NK-92 treated with Interleukin-12 subunit alpha and Interleukin-12 subunit beta, amount 100 ng/mL, for 24 hours (cell line): ENCODE measurements around the gene GRAP.

Experiments used
- DNase-seq: peaks from one replicate; lab custom pipeline; 2025; lab: John Stamatoyannopoulos, UW

GRAP gene

DNA sequence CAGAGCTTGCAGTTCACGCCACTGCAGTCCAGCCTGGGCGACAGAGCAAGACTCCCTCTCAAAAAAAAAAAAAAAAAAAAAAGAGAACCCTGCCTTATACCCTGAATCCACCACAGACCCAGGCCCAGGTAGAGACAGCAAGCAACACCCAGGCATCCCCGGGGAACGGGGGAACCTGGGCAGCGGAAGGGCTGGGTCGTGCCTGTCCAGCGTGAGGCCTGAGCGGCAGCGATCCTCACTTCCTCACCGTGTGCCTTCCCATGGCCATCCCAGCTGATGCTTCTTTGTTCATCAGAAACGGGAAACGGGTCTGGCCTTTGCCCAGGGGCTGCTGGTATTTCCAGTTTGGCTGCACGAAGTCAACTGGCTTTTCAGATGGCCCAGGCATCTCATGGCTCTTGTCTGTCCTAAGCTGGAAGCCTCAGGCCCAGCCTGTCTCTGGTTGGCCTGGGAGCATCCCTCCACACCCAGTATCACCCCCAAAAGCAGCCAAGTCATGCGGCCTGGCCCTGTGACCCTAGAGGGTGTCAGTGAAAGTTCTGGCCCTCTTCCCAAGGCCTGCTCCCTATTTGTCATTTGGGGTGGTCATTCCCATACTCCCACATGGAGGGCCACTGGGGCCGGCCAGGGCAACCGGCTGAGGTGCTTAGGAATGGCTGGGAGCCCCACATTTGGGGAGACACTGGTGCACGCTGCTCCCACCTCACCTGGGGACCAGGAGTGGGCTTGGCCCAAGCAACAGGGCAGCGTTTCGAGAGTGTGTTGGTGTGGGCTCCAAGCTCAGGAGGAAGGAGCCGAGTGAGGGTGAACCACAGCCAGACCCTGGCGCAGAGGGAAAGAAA lies 62.3 kb downstream of the GRAP start:
- DNase-seq: no peak

GRCh38 chr17:18981642-18982424 lies 64.9 kb downstream of the GRAP start:
- no peak for DNase-seq

DNA sequence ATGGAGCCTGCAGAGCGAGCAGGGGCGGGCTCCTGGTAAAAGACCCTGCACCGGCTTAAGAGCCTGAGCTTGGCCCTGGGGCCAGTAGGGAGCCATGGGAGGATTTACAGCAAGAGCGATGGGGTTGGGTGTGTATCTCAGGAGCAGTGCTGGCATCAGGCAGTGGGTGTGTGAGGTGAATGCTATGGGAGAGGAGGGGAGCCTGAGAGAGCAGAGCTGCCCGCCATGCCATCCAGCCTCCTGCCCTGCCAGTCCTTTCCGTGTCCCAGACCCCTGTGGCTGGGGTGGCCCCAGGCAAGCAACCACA lies 65.5 kb downstream of the GRAP start:
- DNase-seq: no peak

GRCh38 chr17:18980682-18981334 lies 65.9 kb downstream of the GRAP start:
- DNase-seq: no peak

DNA sequence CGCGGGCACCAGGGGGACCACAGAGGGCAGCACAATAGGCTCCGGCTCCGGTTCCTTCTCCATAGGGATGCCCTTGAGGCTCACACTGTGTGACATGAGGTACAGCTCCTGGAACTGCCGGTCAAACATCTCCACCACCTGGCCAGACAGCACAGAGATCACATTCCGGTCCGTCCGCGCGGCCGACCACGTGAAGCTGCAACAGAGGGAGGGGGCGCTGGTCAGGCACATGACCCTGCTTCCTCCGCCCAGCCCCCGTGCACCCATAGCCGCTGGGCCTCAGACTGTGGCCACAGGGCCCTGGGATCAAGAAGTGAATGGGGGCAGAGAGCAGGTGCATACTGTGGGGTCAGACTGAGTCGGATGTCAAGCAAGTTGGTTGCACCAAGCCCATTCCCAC lies 68.1 kb downstream of the GRAP start:
- no peak for DNase-seq

- no peak for DNase-seq
Measured at GRCh38 chr17:18978050-18978449, 68.7 kb downstream of the GRAP start.

DNA sequence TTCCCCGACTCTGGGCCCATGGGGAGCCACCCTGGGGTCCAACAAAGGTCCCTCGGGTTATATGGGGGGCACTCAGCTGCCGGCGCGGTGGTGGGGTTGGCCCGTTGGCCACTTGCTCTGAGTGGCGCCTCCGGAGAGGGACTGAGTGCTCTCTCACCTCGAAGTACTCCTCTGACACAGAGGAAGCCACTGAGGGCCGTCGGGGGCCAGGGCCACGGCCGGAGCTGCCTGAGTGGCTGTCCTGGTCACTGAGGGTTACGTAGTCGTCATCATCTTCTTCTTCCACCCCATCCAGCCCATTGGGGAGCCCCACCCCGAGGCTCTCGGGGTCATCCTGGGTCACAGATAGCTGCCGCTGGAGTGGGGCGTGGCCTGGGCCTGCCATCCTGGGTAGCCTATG lies 69.1 kb downstream of the GRAP start:
- DNase-seq: no peak

DNA sequence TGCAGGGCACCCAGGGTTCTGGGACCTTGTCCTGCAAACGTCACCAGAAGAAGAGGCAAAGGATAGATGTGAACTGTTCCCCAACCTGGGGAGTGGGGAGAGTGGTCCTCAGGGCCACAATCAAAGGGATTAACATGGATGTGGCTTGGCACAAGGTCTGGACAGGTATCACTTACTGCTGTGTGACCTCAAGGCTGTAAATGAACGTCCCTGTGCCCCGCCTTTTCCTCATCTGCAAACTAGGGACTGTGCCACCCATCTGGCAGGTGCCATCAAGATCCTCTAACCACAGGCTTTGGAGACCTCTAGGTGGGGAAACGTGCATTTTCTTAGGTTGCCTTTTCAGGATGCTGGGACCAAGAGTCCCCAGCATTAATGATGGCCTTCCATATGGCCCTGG lies 69.7 kb downstream of the GRAP start:
- no peak for DNase-seq

GRCh38 chr17:18976201-18976600 lies 70.6 kb downstream of the GRAP start:
- DNase-seq: no peak

- no peak for DNase-seq
Measured at GRCh38 chr17:18975597-18975996, 71.2 kb downstream of the GRAP start.

DNA sequence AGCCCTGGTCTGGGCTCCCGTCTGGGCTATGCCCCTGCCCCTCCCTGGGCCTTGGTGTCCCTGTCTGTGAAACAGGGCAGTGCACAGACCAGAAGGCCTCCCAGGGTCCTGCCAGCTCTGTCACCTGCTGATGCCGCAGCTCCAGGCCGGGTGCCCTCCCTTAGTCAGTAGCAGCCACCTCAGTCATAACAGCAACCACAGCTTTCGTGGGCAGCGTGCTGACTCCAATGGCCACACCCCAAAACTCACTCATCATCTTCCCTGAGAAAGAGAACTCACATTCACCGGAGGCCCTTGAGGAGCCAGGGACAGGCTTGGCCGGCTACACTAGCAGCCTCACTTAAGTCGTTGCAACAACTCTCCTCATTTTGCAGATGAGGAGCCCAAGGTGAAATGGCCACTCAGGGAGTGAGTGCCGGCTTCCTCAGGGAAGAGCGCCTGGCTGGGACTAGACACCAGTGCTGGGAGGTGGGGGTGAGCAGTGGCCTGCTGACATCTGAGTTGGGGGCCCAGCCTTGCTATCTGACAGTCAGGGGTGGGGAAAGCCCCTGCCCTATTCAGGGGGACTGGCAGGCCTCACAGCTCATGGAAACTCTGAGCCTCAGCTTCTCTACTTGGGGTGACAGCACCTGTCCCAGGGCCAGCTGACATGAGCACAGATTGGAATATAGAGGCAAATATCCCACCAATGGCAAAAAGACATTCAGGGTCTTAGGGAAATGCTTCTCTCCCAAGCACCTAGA lies 72.2 kb downstream of the GRAP start:
- no peak for DNase-seq

- DNase-seq: no peak
Measured at GRCh38 chr17:18971801-18972200, 75.0 kb downstream of the GRAP start.
